AG09319 (cell line): ENCODE measurements around the gene SEMA4C.
"Not testable (repeated sequence)": the region's sequence is repeated elsewhere in the genome, so short reads cannot be mapped to it uniquely, and the experiment has no call there.

Source experiments
- DNase-seq: peaks from one replicate; pipeline ENCODE4 v3.0.0-alpha.2; 2010; ENCODE audit warnings: low read depth; ENCODE audit errors: extremely low read depth
- CTCF ChIP-seq: IDR thresholded peaks from 2 replicates; pipeline ENCODE4 v1.5.1; 2011; ENCODE audit warnings: low read depth, mild to moderate bottlenecking, inconsistent platforms, low read length, moderate library complexity

Gene SEMA4C

GRCh38 chr2:96866149-96866548, 3.7 kb downstream of the SEMA4C start:
- DNase-seq, result no peak
- no peak for TF ChIP-seq CTCF

GRCh38 chr2:96865654-96866053, 4.2 kb downstream of the SEMA4C start:
- no peak for DNase-seq
- no peak for TF ChIP-seq CTCF

GRCh38 chr2:96864343-96865091, 5.4 kb downstream of the SEMA4C start:
- DNase-seq, result no peak
- no peak for TF ChIP-seq CTCF

DNA sequence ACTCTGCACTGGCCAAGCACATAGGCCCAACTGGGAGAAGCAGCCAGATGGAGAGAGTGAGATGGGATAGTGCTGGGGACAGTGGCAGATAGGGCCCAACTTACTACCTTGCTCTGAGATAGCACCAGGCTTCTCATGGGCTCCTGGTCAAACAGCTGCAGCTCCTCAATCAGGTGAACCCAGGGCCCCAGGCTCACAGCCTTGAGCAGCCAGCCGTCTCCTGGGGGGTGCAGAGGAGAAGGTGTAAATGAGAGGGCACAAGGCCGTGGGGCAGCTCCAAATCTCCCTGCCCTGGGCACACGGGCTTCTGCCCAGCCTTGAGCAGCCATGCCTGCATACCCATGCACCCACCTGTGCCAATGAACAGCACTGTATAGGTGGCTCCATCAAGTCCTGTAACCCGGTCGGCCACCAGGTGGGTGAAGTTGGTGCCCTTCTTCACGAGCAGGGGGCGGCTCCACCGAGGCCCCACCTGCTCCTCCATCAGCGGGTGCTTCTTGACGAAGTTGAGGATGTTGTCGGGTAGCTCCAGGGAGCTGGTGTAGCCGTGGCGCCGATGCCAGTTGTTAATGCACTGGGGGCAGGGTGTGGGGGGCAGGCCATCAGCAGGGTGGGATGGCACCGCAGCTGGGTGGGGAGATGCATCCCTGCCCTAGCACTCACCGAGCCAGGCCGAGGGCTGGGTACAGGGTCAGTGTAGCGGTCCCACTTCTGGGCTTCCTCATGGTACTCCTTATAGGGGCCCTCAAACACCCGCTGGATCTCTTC, 6.1 kb downstream of the SEMA4C start:
- no peak for TF ChIP-seq CTCF
- DNase-seq, result no peak

DNA sequence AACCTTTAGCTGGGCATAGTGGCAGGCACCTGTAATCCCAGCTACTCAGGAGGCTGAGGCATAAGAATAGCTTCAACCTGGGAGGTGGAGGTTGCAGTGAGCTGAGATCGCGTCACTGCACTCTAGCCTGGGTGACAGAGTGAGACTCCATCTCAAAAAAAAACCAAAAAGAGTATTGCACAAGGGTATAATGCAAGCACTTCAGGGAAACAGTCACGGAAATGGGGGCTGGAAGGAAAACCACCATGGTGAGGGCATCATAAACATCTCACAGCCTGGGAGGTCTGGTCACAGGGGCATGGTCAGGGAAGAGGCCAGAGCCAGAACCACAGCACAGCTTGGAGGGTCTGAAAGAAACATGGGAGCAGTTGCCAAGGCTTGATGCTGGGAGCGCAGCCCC, 6.8 kb downstream of the SEMA4C start:
- not testable (repeated sequence) for DNase-seq

GRCh38 chr2:96861074-96861473, 8.8 kb downstream of the SEMA4C start:
- no peak for DNase-seq
- TF ChIP-seq CTCF, result no peak

- DNase-seq, result no peak
- no peak for TF ChIP-seq CTCF
Measured at GRCh38 chr2:96860065-96861029, 9.5 kb downstream of the SEMA4C start.
